Large intestine (tissue), 12 donors: Measurements from ENCODE around the gene DHRS12. TPM values are rescaled to one million over a fixed set of nuclear protein-coding genes. Genes with fewer than 3 reads are reported as not detected.

Source experiments
- DNase-seq, 2 donors: peaks; one replicate each; pipeline versions ENCODE4 v3.0.0 to v3.0.0-alpha.2; 2013
- H3K27ac ChIP-seq: one replicate; pipeline ENCODE4 v1.5.1; 2013; ENCODE audit warnings: low read length
- H3K27me3 ChIP-seq: 2 replicates; pipeline ENCODE4 v1.6.1; 2013; ENCODE audit warnings: low read length; ENCODE audit not compliant: control insufficient read depth, insufficient read depth
- H3K36me3 ChIP-seq: 2 replicates; pipeline ENCODE4 v1.6.1; 2013; ENCODE audit warnings: low read length; ENCODE audit not compliant: control insufficient read depth, insufficient read depth
- H3K4me1 ChIP-seq: one replicate; pipeline ENCODE4 v1.6.1; 2013; ENCODE audit warnings: low read length; ENCODE audit not compliant: control insufficient read depth, insufficient read depth
- H3K4me3 ChIP-seq: one replicate; pipeline ENCODE4 v1.5.1; 2013; ENCODE audit warnings: low read length
- H3K9me3 ChIP-seq: one replicate; pipeline ENCODE4 v1.6.1; 2013; ENCODE audit warnings: mild to moderate bottlenecking, low read depth, low read length, moderate library complexity; ENCODE audit not compliant: control insufficient read depth
- WGBS: methylation state at CpG from one replicate; pipeline ENCODE4 v1.1.5; 2013; ENCODE audit warnings: low lambda C conversion rate; ENCODE audit not compliant: insufficient coverage; 5-methylcytosine and 5-hydroxymethylcytosine counted together
- long read RNA-seq, 11 donors: transcript quantifications; one replicate each; lab custom pipeline, GENCODE V29; 2026
- polyA plus RNA-seq: library from polyadenylated mRNA; unstranded; fragments of 120-200 nt; gene quantifications from one replicate; pipeline ENCODE4 v1.2.1, GENCODE V29; 2013

Gene DHRS12
- 19.3 TPM for polyA plus RNA-seq
- long read RNA-seq, donor 1: 0 reads
- long read RNA-seq, donor 2, transcript DHRS12-203 (10 exons, 1,162 nt): major isoform, 5 of 13 reads
- long read RNA-seq, donor 2, partial matches to known transcripts: 0 of 13 reads
- long read RNA-seq, donor 2, other reads (novel, unspliced or antisense): 8 of 13 reads
- long read RNA-seq, donor 3: 0 reads
- long read RNA-seq, donor 4: 0 reads
- long read RNA-seq, donor 5, partial matches to known transcripts: 0 of 1 reads
- long read RNA-seq, donor 5, other reads (novel, unspliced or antisense): 0 of 1 reads
- long read RNA-seq, donor 6, transcript DHRS12-203 (10 exons, 1,162 nt): major isoform, 5 of 6 reads
- long read RNA-seq, donor 6, partial matches to known transcripts: 0 of 6 reads
- long read RNA-seq, donor 6, other reads (novel, unspliced or antisense): 0 of 6 reads
- long read RNA-seq, donor 7, partial matches to known transcripts: 0 of 4 reads
- long read RNA-seq, donor 7, other reads (novel, unspliced or antisense): 0 of 4 reads
- long read RNA-seq, donor 8, partial matches to known transcripts: 0 of 1 reads
- long read RNA-seq, donor 8, other reads (novel, unspliced or antisense): 0 of 1 reads
- long read RNA-seq, donor 9, partial matches to known transcripts: 0 of 1 reads
- long read RNA-seq, donor 9, other reads (novel, unspliced or antisense): 0 of 1 reads
- long read RNA-seq, donor 10, partial matches to known transcripts: 0 of 1 reads
- long read RNA-seq, donor 10, other reads (novel, unspliced or antisense): 0 of 1 reads
- long read RNA-seq, donor 11, partial matches to known transcripts: 0 of 8 reads
- long read RNA-seq, donor 11, other reads (novel, unspliced or antisense): 8 of 8 reads

DNA sequence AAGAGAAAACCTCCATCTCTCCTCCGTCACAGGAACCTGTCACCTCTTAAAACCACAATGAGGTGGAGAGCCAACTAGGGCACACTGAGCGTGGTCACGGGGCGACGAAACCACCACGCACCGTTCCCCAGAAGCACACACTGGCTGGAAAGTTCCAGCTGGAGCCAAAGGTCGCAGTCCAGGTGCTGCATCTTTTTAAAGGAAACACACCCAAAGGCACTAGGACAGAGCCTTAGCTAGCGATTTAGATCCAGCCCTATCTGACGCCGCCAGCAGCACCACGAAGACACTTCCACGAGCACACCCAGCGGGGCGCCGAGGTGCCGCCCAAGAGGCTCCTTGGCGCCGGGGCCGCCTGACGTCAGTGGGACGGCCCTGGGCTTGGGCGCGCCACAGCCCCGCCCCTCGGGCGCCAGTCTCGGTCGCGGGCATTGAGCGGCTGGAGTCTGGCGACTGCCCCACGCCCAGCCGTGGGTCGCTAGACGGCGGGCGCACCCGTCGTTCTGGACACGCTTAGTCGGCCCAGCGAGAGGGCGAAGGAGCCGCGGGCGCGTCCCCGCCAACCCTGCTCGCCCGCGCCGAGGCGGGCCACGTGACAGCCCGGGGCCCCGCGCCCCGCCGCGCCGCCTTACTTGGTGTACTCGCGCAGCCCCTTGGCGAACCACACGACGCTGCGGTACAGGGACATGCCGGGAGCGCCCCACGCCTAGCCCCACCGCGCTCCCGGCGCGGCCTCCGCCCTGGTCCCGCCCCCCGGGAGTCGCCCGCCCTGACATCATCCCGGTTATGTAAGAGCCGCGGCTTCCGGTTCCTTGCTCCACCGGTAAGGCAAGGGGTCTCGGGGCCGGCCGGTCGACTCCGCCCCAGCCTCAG, at the start of gene DHRS12:
DHRS12 (minus strand) TSS at position 742 of the 873 bp plus-strand sequence. CDS start 4,504 bp downstream, outside the sequence.
- no peaks in the 10 kb centered on the region for H3K9me3 ChIP-seq
- peak within 1 kb of the TSS; percentile 94 for H3K27ac ChIP-seq
- H3K27me3 ChIP-seq: no peaks in the 10 kb centered on the region
- peak; percentile 89 to 94 for DNase-seq
- peaks cover 4% of the 10 kb centered on the region for H3K36me3 ChIP-seq
- WGBS: no CpG with 5 or more reads among the region's 91 CpGs
- H3K4me3 ChIP-seq: peak within 1 kb of the TSS; percentile 85
- peaks cover 24% of the 10 kb centered on the region for H3K4me1 ChIP-seq

DNA sequence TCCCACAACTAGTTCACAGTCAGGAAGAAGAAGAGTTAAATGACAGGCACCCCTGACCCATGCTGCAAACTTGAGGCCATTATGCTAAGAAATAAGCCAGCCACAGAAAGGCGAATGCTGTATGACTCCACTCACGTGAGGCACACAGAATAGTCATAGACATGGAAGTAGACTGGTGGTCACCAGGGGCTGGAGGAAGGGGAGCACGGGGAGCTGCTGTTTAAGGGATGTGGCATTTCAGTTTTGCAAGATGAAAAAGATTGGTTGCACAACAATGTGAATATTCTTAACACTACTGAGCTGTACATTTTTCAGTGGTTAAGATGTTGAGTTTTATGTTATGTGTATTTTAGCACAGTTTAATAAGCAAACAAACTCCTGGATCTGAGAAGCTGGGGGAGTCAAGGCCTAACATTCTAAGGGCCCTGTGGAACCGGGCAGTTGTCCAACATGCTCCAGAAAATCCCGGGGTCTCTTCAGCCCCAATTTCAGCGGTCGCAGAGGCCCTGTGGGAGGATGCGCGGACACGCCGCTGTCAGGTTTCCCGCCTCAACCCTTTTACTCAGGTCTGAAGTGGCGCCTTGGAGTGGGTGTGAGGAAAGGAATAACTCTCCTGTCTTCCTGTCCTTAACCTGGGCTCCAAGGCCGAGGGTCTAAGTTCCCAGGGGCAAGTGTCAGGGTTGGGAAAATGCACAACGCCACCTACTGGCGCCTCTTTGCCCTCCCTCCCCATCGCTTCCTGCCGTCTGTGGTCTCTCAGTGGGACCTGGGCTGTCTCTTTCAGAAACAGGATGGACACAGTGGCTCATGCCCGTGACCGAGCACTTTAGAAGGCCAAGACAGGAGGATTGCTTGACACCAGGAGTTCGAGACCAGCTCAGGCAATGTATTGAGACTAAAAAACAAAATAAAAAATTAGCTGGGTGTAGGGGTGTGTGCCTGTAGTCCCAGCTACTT, 45.5 kb upstream of the DHRS12 start:
- no peak overlapping the region for H3K27ac ChIP-seq
- no peak overlapping the region for H3K4me3 ChIP-seq
- no peaks in the 10 kb centered on the region for H3K36me3 ChIP-seq
- H3K9me3 ChIP-seq: no peaks in the 10 kb centered on the region
- no CpG with 5 or more reads among the region's 21 CpGs for WGBS
- no peaks in the 10 kb centered on the region for H3K27me3 ChIP-seq
- DNase-seq: peak in 1 of 2 donors; percentile 12
- H3K4me1 ChIP-seq: peaks cover 8% of the 10 kb centered on the region

DNA sequence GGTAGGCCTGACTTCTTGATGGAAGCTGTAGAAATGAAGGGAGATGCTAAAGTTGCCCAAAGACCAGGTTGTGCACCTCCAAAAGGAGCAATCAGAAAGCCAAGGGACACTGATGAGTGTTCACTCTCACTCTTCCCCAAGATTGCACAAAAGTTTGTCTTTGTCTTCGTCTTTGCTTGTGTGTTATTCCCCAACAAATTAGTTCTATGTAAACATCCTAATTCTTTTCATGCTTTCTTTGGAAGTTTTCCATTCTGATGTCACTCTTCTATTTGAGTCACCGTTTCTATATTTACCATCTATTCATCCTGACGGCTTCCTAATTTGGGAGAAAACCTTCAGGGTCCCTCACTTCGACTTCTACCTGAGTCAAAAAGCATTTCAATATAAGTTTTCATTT, 44.7 kb upstream of the DHRS12 start:
- no peaks in the 10 kb centered on the region for H3K9me3 ChIP-seq
- no peaks in the 10 kb centered on the region for H3K27me3 ChIP-seq
- 92% methylated on average over 2 of the region's 4 CpGs for WGBS
- no peak overlapping the region for H3K4me3 ChIP-seq
- no peaks in the 10 kb centered on the region for H3K36me3 ChIP-seq
- no peak for DNase-seq
- H3K27ac ChIP-seq: no peak overlapping the region
- peaks cover 8% of the 10 kb centered on the region for H3K4me1 ChIP-seq

DNA sequence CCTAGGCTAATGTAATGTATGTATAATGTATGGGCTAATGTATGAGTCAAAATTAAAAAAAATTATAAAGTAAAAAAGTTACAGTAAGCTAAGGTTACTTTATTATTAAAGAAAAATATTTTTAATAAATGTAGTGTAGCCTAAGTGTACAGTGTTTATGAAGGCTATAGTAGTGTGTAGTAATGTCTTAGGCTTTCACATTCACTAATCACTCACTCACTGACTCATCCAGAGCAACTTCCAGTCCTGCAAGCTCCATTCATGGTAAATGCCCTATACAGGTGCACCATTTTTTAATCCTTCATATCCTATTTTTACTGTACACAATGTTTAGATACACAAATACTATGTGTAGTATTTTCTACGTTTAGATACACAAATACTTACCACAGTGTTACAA, 42.8 kb upstream of the DHRS12 start:
- DNase-seq: no peak
- no CpG with 5 or more reads among the region's 1 CpG for WGBS
- Histone ChIP-seq H3K27ac (no peak overlapping the region), H3K4me3 (no peak overlapping the region), H3K36me3 (no peaks in the 10 kb centered on the region), H3K4me1 (peaks cover 8% of the 10 kb centered on the region), H3K9me3 (no peaks in the 10 kb centered on the region), H3K27me3 (no peaks in the 10 kb centered on the region)

DNA sequence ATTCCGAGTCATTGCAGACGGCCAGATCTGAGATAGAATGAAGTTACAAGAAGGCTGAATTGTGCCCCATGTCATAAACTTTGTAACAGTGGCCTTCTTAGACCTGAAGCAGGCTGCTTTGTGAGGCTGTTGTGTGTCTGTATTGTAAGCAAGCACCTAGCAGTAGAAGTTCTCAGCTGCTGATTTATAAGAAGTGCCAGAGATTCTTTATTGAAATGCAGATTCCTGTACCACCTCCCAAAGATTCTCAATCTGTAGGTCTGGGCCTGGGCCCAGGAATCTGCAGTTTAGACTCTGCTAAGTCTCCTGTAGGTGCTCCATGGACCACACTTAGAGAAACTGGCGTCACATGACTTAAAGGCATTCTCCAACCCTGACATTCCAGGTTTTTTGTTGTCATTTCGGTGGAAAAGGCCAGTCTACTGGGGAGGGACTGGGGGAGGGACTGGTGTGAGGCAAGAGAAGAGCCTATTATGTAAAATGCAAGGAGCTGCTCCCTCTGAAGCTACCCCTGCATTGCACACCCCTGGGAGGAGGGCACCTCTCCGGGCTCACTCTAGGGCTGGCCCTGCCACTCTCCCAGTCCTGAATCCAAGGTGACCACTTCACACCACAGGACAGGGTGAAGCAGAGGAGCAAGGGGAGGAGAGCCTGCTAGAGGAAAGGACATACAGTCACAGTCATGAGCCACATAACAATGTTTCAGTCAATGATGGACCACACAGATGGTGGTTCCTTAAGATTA, 41.8 kb upstream of the DHRS12 start:
- peaks cover 8% of the 10 kb centered on the region for H3K4me1 ChIP-seq
- H3K27me3 ChIP-seq: no peaks in the 10 kb centered on the region
- no peaks in the 10 kb centered on the region for H3K9me3 ChIP-seq
- H3K27ac ChIP-seq: peak overlapping the region; percentile 29
- WGBS: no CpG with 5 or more reads among the region's 5 CpGs
- H3K36me3 ChIP-seq: no peaks in the 10 kb centered on the region
- H3K4me3 ChIP-seq: peak overlapping the region; percentile 49
- DNase-seq: no peak

GRCh38 chr13:51844862-51845573, 41.1 kb upstream of the DHRS12 start, which contains the start of gene TMEM272:
TMEM272 (minus strand) TSS chr13:51845177; CDS start chr13:51838530, 6,647 bp downstream.
- peak; percentile 40 to 81 for DNase-seq
- H3K4me1 ChIP-seq: peaks cover 8% of the 10 kb centered on the region
- WGBS: no CpG with 5 or more reads among the region's 20 CpGs
- H3K9me3 ChIP-seq: no peaks in the 10 kb centered on the region
- no peaks in the 10 kb centered on the region for H3K36me3 ChIP-seq
- H3K27ac ChIP-seq: peak within 1 kb of the TSS; percentile 29
- H3K27me3 ChIP-seq: no peaks in the 10 kb centered on the region
- peak within 1 kb of the TSS; percentile 49 for H3K4me3 ChIP-seq

GRCh38 chr13:51843529-51843928, 39.6 kb upstream of the DHRS12 start:
- no peaks in the 10 kb centered on the region for H3K36me3 ChIP-seq
- DNase-seq: no peak
- no peak overlapping the region for H3K4me3 ChIP-seq
- H3K27ac ChIP-seq: no peak overlapping the region
- H3K27me3 ChIP-seq: no peaks in the 10 kb centered on the region
- WGBS: no CpG with 5 or more reads among the region's 3 CpGs
- H3K9me3 ChIP-seq: no peaks in the 10 kb centered on the region
- H3K4me1 ChIP-seq: peaks cover 8% of the 10 kb centered on the region

DNA sequence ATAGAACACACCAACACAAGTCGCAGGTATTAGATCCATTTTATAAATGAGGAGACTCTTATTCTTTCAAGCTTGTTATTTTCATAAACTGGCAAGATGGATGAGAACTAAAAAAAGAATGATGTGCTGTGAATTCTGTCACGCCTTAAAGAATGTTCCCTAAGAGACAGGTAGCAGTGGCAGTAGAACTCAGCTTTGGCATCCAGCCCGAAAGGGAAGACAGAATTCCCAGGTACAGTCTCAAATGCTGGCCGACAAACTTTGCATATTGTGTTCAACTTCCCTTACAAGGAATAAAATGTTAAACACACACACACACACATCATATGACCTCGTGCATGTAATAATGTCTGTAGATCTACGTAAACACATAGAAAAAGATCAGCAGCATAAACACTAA, 37.8 kb upstream of the DHRS12 start:
- Histone ChIP-seq H3K27me3 (no peaks in the 10 kb centered on the region), H3K4me3 (no peak overlapping the region), H3K9me3 (no peaks in the 10 kb centered on the region), H3K4me1 (peaks cover 8% of the 10 kb centered on the region), H3K27ac (no peak overlapping the region), H3K36me3 (no peaks in the 10 kb centered on the region)
- DNase-seq: no peak
- 90% methylated on average over 2 of the region's 6 CpGs for WGBS
